Measurements from ENCODE around the gene SRPK2. TPM values are rescaled to one million over a fixed set of nuclear protein-coding genes. Genes with fewer than 3 reads are reported as not detected.

Gene SRPK2
- total and polyA plus RNA-seq, 2 of the 13 experiments (the other 11 are each of a cell fraction or from before 2014, with no cell fraction given), result 10.1 to 22.3 TPM

DNA sequence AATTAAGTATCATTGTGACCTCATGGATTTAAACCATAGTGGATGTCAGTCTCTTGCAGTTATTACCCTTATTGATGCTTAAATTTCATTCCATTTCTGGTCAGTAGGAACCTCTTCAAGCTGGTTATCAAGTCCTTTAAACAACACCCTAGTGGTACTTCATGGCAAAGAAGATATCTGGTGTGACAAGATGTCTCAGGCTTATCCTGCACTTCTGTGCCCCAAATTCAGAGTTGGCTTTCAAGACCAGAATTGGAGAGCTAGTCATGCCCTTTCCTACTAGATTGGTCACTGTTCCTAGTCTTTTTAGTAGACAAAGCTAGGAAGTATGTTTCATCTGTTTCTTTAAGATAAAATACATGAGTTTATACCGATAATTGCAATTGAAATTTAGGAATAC, 319.8 kb downstream of the SRPK2 start (continued):
- TF ChIP-seq ZNF777 (CRISPR knock-in tag; IDR thresholded peaks at IDR 0.05) (no peak), ATF7-NPFF (CRISPR knock-in tag; IDR thresholded peaks at IDR 0.05; ENCODE audit: low read depth) (no peak), ZNF205 (CRISPR knock-in tag; IDR thresholded peaks at IDR 0.05) (no peak), PHF21A (CRISPR knock-in tag; IDR thresholded peaks at IDR 0.05) (no peak), ZBTB42 (CRISPR knock-in tag; IDR thresholded peaks at IDR 0.05) (no peak), ZFYVE20 (CRISPR knock-in tag; IDR thresholded peaks at IDR 0.05; ENCODE audit: borderline replicate concordance, low read depth) (no peak), SRF (IDR thresholded peaks at IDR 0.05; ENCODE audit: low read depth, low read length) (no peak)
- TF ChIP-seq, protein P1, sequence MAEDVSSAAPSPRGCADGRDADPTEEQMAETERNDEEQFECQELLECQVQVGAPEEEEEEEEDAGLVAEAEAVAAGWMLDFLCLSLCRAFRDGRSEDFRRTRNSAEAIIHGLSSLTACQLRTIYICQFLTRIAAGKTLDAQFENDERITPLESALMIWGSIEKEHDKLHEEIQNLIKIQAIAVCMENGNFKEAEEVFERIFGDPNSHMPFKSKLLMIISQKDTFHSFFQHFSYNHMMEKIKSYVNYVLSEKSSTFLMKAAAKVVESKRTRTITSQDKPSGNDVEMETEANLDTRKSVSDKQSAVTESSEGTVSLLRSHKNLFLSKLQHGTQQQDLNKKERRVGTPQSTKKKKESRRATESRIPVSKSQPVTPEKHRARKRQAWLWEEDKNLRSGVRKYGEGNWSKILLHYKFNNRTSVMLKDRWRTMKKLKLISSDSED (CRISPR knock-in tag; IDR thresholded peaks at IDR 0.05), result no peak

DNA sequence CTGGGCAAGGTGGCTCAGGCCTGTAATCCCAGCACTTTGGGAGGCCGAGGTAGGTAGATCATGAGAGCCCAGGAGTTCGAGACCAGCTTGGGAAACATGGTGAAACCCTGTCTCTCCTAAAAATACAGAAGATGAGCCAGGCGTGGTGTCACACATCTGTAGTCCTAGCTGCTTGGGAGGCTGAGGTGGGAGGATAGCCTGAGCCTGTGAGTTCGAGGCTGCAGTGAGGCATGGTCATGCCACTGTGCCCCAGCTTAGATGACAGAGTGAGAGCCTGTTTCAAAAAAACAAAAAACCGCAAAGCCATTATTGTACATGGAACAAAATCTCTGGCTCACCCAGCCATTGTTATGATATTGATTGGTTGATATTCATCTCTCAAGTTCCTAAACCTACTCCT, 321.0 kb downstream of the SRPK2 start:
- no peak for DNase-seq (ENCODE audit: low spot score)
- WGBS (ENCODE audit: low lambda C conversion rate), result 100% methylated on average over 5 of the region's 5 CpGs
- no peak for ATAC-seq
- ChIA-PET POLR2A (no interaction called here), CTCF (ENCODE audit: low intra/inter-chr PET ratio, low total read pairs) (no interaction called here)
- FAIRE-seq, result no peak
- Histone ChIP-seq H3K9ac (ENCODE audit: insufficient read depth, low read depth, low read length) (no peak overlapping the region), H3K27me3 (ENCODE audit: control insufficient read depth in 1 of 2, insufficient read depth in 2 of 2, low read length in 2 of 2) (no peaks in the 10 kb centered on the region), H2AFZ (ENCODE audit: low read length) (no peak overlapping the region), H3K9me3 (ENCODE audit: low read length) (no peaks in the 10 kb centered on the region), H3K36me3 (replicated peaks in 1 of 2; ENCODE audit: control insufficient read depth in 1 of 2, insufficient read depth in 2 of 2, low read length in 2 of 2) (peaks cover 6 to 69% of the 10 kb centered on the region in 2 experiments; a peak in 4 of 5 replicates), H3K4me2 (ENCODE audit: low read depth, low read length) (no peak overlapping the region), H4K20me1 (ENCODE audit: insufficient read depth, low read length) (peaks cover 8% of the 10 kb centered on the region), H3K4me3 (replicated peaks in 1 of 3; ENCODE audit: insufficient read depth in 1 of 3, low read depth in 2 of 3, low read length in 3 of 3) (no peak overlapping the region), H3K4me1 (ENCODE audit: insufficient read depth, low read length) (no peaks in the 10 kb centered on the region), H3K27ac (ENCODE audit: extremely low read length, insufficient read depth, low read length) (no peak overlapping the region), H3K79me2 (ENCODE audit: insufficient read depth, low read length) (peaks cover 3% of the 10 kb centered on the region)
- no TSS peak for BruUV-seq (replicated peaks)
- no peak for TF ChIP-seq KAT2B (IDR thresholded peaks at IDR 0.05; ENCODE audit: borderline replicate concordance, low read depth, low read length)
- no peak for TF ChIP-seq ARNTL (CRISPR knock-in tag; IDR thresholded peaks at IDR 0.05)
- in situ Hi-C loops (cut with HindIII; ENCODE audit: extremely low pct_ligation_motif_present, low pct_unique_long_range_greater_than_20kb) (no loop called here), intact Hi-C loops (cut with micrococcal nuclease; ENCODE audit: unreplicated experiment) (no loop called here)

Small RNA genes within 50 kb of the gene (small RNA-seq; reads per million reads assigned to genes)
- gene AC005070.2 (ENCODE audit: insufficient read depth in 2 of 3, insufficient read length in 3 of 3, low read depth in 2 of 3, low replicate concordance in 1 of 3) (0 reads per million in 3 experiments), gene RNU6-1322P (ENCODE audit: insufficient read depth in 2 of 3, insufficient read length in 3 of 3, low read depth in 2 of 3, low replicate concordance in 1 of 3) (0 reads per million in 3 experiments)

Other genes with a start within 250 kb of the SRPK2 start
- gene PUS7, start 133.3 kb upstream of the SRPK2 start, total RNA-seq (2016; rRNA removed; fragmentation: Illumina TruSeq; extraction: Trizol), result 41.2 and 47.2 TPM in 2 replicates
- 14.4 and 16.6 TPM in 2 replicates for gene PUS7, start 133.3 kb upstream of the SRPK2 start, polyA plus RNA-seq (2011; rRNA removed)
- 19.3 and 31.4 TPM in 2 replicates for gene RINT1, start 143.3 kb upstream of the SRPK2 start, total RNA-seq (2016; rRNA removed; fragmentation: Illumina TruSeq; extraction: Trizol)
- 10.0 and 14.7 TPM in 2 replicates for gene RINT1, start 143.3 kb upstream of the SRPK2 start, polyA plus RNA-seq (2011; rRNA removed)
- 0.34 and 0.40 TPM in 2 replicates for gene EFCAB10, start 192.6 kb upstream of the SRPK2 start, total RNA-seq (2016; rRNA removed; fragmentation: Illumina TruSeq; extraction: Trizol)
- not detected in 2 replicates for gene EFCAB10, start 192.6 kb upstream of the SRPK2 start, polyA plus RNA-seq (2011; rRNA removed)

All from HepG2 (cell line).